SK-N-MC (cell line): Measurements from ENCODE around the gene PANK1.

Source experiments
- DNase-seq: peaks from one replicate; pipeline ENCODE4 v3.0.0-alpha.2; 2011; ENCODE audit warnings: low read depth, low spot score
- H3K27ac ChIP-seq: fragments of 200-600 bp; sonication (generic); 2 replicates; pipeline ENCODE4 v1.5.1; 2016; ENCODE audit warnings: mixed run types
- H3K36me3 ChIP-seq: fragments of 200-600 bp; sonication (generic); 2 replicates; pipeline ENCODE4 v1.6.1; 2017; ENCODE audit warnings: antibody characterized with exemption, low read length, mixed read lengths; ENCODE audit not compliant: insufficient read depth
- H3K4me3 ChIP-seq: fragments of 200-600 bp; sonication (generic); 2 replicates; pipeline ENCODE4 v1.5.1; 2016
- H3K9ac ChIP-seq: fragments of 200-600 bp; sonication (generic); 2 replicates; pipeline ENCODE4 v1.8.0; 2017; ENCODE audit warnings: mixed run types, mixed read lengths; ENCODE audit not compliant: insufficient read length
- H3K9me3 ChIP-seq: fragments of 200-600 bp; sonication (generic); 2 replicates; pipeline ENCODE4 v1.6.1; 2017; ENCODE audit warnings: low read depth, mild to moderate bottlenecking, antibody characterized with exemption, low read length, moderate library complexity, mixed read lengths
- EZH2 ChIP-seq: fragments of 200-600 bp; sonication (generic); IDR thresholded peaks from one replicate; pipeline ENCODE4 v1.6.1; 2017; ENCODE audit warnings: antibody characterized with exemption
- FOXP2 ChIP-seq: optimal IDR thresholded peaks from 2 replicates; pipeline ENCODE3; 2011; ENCODE audit warnings: mild to moderate bottlenecking, moderate library complexity; ENCODE audit not compliant: insufficient read depth; ENCODE audit errors: extremely low read length, control extremely low read depth
- POLR2AphosphoS5 ChIP-seq: IDR thresholded peaks from 2 replicates; pipeline ENCODE4 v1.6.1; 2012; ENCODE audit warnings: mild to moderate bottlenecking, low read depth, low read length, borderline replicate concordance

The PANK1 gene

GRCh38 chr10:89649051-89649450 lies 4.0 kb upstream of the PANK1 start:
- H3K36me3 ChIP-seq, result no peaks in the 10 kb centered on the region
- H3K9ac ChIP-seq, result no peak overlapping the region
- DNase-seq, result no peak
- TF ChIP-seq POLR2AphosphoS5 (no peak), EZH2 (no peak), FOXP2 (no peak)
- no peaks in the 10 kb centered on the region for H3K9me3 ChIP-seq
- no peak overlapping the region for H3K27ac ChIP-seq
- H3K4me3 ChIP-seq, result no peak overlapping the region

DNA sequence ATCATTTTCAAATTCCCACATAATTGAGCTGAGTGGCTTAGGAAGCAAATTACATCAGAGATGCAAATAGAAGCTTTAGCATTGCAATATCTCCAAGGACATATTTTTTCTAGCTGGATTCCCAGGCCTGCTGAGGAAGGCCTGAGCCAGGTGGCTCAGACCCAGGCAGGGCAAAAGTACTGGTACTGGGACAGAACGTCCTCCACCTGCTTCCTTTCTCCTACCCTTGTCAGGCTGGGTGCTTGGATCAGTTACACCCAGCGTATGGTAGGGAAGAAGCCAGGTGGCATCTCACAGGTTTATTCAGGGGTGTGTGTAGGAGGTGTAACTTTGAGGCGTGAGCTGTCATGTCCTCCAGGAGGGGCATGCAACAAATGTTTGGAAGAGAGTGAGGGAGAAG lies 3.0 kb upstream of the PANK1 start:
- Histone ChIP-seq H3K27ac (no peak overlapping the region), H3K4me3 (no peak overlapping the region), H3K9ac (no peak overlapping the region), H3K9me3 (no peaks in the 10 kb centered on the region), H3K36me3 (no peaks in the 10 kb centered on the region)
- TF ChIP-seq POLR2AphosphoS5 (no peak), FOXP2 (no peak), EZH2 (no peak)
- DNase-seq, result no peak

- H3K9ac ChIP-seq, result no peak overlapping the region
- no peak for TF ChIP-seq EZH2
- TF ChIP-seq POLR2AphosphoS5, result no peak
- DNase-seq, result no peak
- no peak overlapping the region for H3K27ac ChIP-seq
- H3K9me3 ChIP-seq, result no peaks in the 10 kb centered on the region
- H3K36me3 ChIP-seq, result no peaks in the 10 kb centered on the region
- H3K4me3 ChIP-seq, result no peak overlapping the region
These were observed 2.0 kb upstream of the PANK1 start for GRCh38 chr10:89646889-89647657.

GRCh38 chr10:89645742-89646172 lies 715 bp upstream of the PANK1 start:
- Histone ChIP-seq H3K9ac (peak overlapping the region; percentile 62), H3K4me3 (peak overlapping the region; percentile 85), H3K9me3 (no peaks in the 10 kb centered on the region), H3K27ac (no peak overlapping the region), H3K36me3 (no peaks in the 10 kb centered on the region)
- DNase-seq, result no peak
- no peak for TF ChIP-seq POLR2AphosphoS5
- TF ChIP-seq EZH2, result no peak
- TF ChIP-seq FOXP2, result no peak

- Histone ChIP-seq H3K9me3 (no peaks in the 10 kb centered on the region), H3K4me3 (peak overlapping the region; percentile 85), H3K9ac (peak overlapping the region; percentile 62), H3K27ac (no peak overlapping the region), H3K36me3 (no peaks in the 10 kb centered on the region)
- DNase-seq, result no peak
- TF ChIP-seq POLR2AphosphoS5 (no peak), FOXP2 (no peak), EZH2 (no peak)
These were observed 413 bp downstream of the PANK1 start for GRCh38 chr10:89644691-89644966.

GRCh38 chr10:89643812-89644690 lies 991 bp downstream of the PANK1 start:
- peak overlapping the region; percentile 25; the same call in 1 of the 2 replicates for H3K27ac ChIP-seq
- peak; percentile 53 for DNase-seq
- peak overlapping the region; percentile 85 for H3K4me3 ChIP-seq
- no peaks in the 10 kb centered on the region for H3K9me3 ChIP-seq
- peak overlapping the region; percentile 75 for H3K9ac ChIP-seq
- TF ChIP-seq FOXP2 (no peak), POLR2AphosphoS5 (peak; percentile 94), EZH2 (no peak)
- H3K36me3 ChIP-seq, result no peaks in the 10 kb centered on the region

DNA sequence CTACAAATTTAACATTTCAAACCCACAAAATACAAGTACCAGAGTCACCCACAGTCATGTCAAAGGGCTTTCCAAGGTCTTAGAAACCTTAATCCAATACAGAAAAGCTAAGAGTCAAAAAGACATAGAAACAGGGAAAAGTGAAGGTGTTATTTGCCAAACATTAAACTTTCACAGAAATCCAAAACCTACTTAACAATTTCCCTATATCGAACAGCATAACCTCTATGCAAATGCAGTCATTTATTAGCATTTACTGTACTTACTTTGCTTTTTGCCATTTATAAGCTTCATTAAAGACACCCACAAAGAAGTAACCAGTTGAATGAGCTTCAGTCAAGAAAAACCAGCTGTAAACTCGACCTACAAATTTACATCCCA lies 1.6 kb downstream of the PANK1 start:
- TF ChIP-seq POLR2AphosphoS5 (no peak), EZH2 (no peak), FOXP2 (no peak)

GRCh38 chr10:89642193-89642592 lies 2.8 kb downstream of the PANK1 start:
- Histone ChIP-seq H3K9ac (no peak overlapping the region), H3K4me3 (no peak overlapping the region), H3K27ac (no peak overlapping the region), H3K9me3 (no peaks in the 10 kb centered on the region), H3K36me3 (no peaks in the 10 kb centered on the region)
- TF ChIP-seq FOXP2 (no peak), EZH2 (no peak), POLR2AphosphoS5 (no peak)
- DNase-seq, result no peak

More for the DNA sequence above, 1.6 kb downstream of the PANK1 start:
- H3K27ac ChIP-seq, result peak overlapping the region; percentile 25; the same call in 1 of the 2 replicates
- peak overlapping the region; percentile 85 for H3K4me3 ChIP-seq
- H3K9ac ChIP-seq, result peak overlapping the region; percentile 75
- H3K9me3 ChIP-seq, result no peaks in the 10 kb centered on the region
- H3K36me3 ChIP-seq, result no peaks in the 10 kb centered on the region
- no peak for DNase-seq

- TF ChIP-seq POLR2AphosphoS5 (no peak), EZH2 (no peak), FOXP2 (no peak)
- Histone ChIP-seq H3K36me3 (no peaks in the 10 kb centered on the region), H3K4me3 (no peak overlapping the region), H3K27ac (no peak overlapping the region), H3K9ac (no peak overlapping the region), H3K9me3 (no peaks in the 10 kb centered on the region)
- DNase-seq, result no peak
These were observed 4.8 kb downstream of the PANK1 start for GRCh38 chr10:89640241-89640640.
